ENCODE data around the gene SFMBT2.

The SFMBT2 gene

DNA sequence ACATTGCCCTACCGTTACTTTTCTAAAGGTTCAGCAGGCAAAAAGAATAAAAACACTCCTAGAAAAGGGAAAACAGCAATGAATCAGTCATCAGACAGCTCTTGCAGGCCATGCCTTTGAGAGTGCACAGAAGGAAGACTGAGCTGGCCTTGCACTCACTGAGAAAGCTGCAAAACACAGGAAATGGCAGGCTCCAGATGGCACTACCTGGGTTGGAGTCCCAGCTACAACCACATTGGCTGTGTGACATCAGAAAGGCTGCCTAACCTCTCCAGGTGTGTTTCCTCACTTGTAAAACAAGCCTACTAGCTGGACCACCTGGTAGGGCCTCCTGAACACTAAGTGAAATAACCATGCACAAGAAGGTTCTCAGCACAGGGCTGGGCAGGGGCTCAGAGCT lies 113.7 kb downstream of the SFMBT2 start:
- Histone ChIP-seq H3K27ac (ENCODE audit: low read depth, low read length) (no peak overlapping the region), H3K9me3 (ENCODE audit: control insufficient read depth in 5 of 5, low read length in 5 of 5) (no peaks in the 10 kb centered on the region), H3K4me3 (ENCODE audit: low read depth in 1 of 5, low read length in 5 of 5) (no peak overlapping the region), H3K36me3 (ENCODE audit: control insufficient read depth in 5 of 5, insufficient read depth in 5 of 5, low read length in 5 of 5) (no peaks in the 10 kb centered on the region), H3K27me3 (ENCODE audit: control insufficient read depth in 5 of 5, insufficient read depth in 4 of 5, low read length in 5 of 5) (no peaks in the 10 kb centered on the region), H3K4me1 (ENCODE audit: control insufficient read depth in 5 of 5, insufficient read depth in 5 of 5, low read length in 5 of 5) (peaks cover 0 to 9% (median 5%) of the 10 kb centered on the region in 5 donors), H3K9ac (ENCODE audit: low read length in 5 of 5) (no peak overlapping the region)

GRCh38 chr10:7296648-7297047 lies 114.2 kb downstream of the SFMBT2 start:
- Histone ChIP-seq H3K4me1 (ENCODE audit: control insufficient read depth in 5 of 5, insufficient read depth in 5 of 5, low read length in 5 of 5) (peaks cover 0 to 9% (median 5%) of the 10 kb centered on the region in 5 donors), H3K27ac (ENCODE audit: low read depth, low read length) (no peak overlapping the region), H3K9me3 (ENCODE audit: control insufficient read depth in 5 of 5, low read length in 5 of 5) (no peaks in the 10 kb centered on the region), H3K36me3 (ENCODE audit: control insufficient read depth in 5 of 5, insufficient read depth in 5 of 5, low read length in 5 of 5) (no peaks in the 10 kb centered on the region), H3K9ac (ENCODE audit: low read length in 5 of 5) (no peak overlapping the region), H3K27me3 (ENCODE audit: control insufficient read depth in 5 of 5, insufficient read depth in 4 of 5, low read length in 5 of 5) (no peaks in the 10 kb centered on the region), H3K4me3 (ENCODE audit: low read depth in 1 of 5, low read length in 5 of 5) (no peak overlapping the region)

GRCh38 chr10:7296076-7296475 lies 114.8 kb downstream of the SFMBT2 start:
- no peaks in the 10 kb centered on the region for H3K9me3 ChIP-seq (ENCODE audit: control insufficient read depth in 5 of 5, low read length in 5 of 5)
- H3K4me3 ChIP-seq (ENCODE audit: low read depth in 1 of 5, low read length in 5 of 5), result no peak overlapping the region
- peaks cover 0 to 8% (median 5%) of the 10 kb centered on the region in 5 donors for H3K4me1 ChIP-seq (ENCODE audit: control insufficient read depth in 5 of 5, insufficient read depth in 5 of 5, low read length in 5 of 5)
- H3K36me3 ChIP-seq (ENCODE audit: control insufficient read depth in 5 of 5, insufficient read depth in 5 of 5, low read length in 5 of 5), result no peaks in the 10 kb centered on the region
- no peak overlapping the region for H3K9ac ChIP-seq (ENCODE audit: low read length in 5 of 5)
- H3K27me3 ChIP-seq (ENCODE audit: control insufficient read depth in 5 of 5, insufficient read depth in 4 of 5, low read length in 5 of 5), result no peaks in the 10 kb centered on the region
- no peak overlapping the region for H3K27ac ChIP-seq (ENCODE audit: low read depth, low read length)

DNA sequence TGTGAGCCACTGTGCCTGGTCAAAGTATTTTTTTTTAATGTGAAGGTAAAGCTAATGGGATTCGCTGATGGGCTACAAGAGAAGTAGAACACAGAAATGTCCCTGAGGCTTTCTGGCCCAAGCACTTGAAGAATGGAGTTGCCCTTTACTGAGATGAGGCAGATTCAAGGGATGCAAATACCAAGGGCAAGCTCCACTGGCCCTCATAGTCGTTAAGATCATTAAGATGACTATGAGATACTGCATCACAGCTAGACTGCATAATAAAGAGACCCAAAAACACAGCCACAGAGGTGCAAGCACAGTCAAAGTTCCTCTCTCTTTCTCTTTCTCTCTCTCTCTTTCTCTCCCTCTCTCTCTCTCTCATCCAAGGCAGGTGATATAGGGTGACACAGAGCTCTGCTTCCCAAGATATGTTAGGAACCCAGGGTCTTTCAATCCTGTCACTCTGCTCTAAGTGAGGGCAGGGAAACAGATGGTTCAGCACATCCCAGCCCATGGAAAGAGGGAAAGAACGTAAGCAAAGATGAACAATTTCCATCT lies 117.4 kb downstream of the SFMBT2 start:
- no peaks in the 10 kb centered on the region for H3K4me1 ChIP-seq (ENCODE audit: control insufficient read depth in 5 of 5, insufficient read depth in 5 of 5, low read length in 5 of 5)
- no peak overlapping the region for H3K9ac ChIP-seq (ENCODE audit: low read length in 5 of 5)
- no peaks in the 10 kb centered on the region for H3K9me3 ChIP-seq (ENCODE audit: control insufficient read depth in 5 of 5, low read length in 5 of 5)
- no peaks in the 10 kb centered on the region for H3K27me3 ChIP-seq (ENCODE audit: control insufficient read depth in 5 of 5, insufficient read depth in 4 of 5, low read length in 5 of 5)
- H3K4me3 ChIP-seq (ENCODE audit: low read depth in 1 of 5, low read length in 5 of 5), result no peak overlapping the region
- no peaks in the 10 kb centered on the region for H3K36me3 ChIP-seq (ENCODE audit: control insufficient read depth in 5 of 5, insufficient read depth in 5 of 5, low read length in 5 of 5)
- no peak overlapping the region for H3K27ac ChIP-seq (ENCODE audit: low read depth, low read length)

GRCh38 chr10:7291487-7292270 lies 119.2 kb downstream of the SFMBT2 start:
- Histone ChIP-seq H3K27me3 (ENCODE audit: control insufficient read depth in 5 of 5, insufficient read depth in 4 of 5, low read length in 5 of 5) (no peaks in the 10 kb centered on the region), H3K9ac (ENCODE audit: low read length in 5 of 5) (no peak overlapping the region), H3K27ac (ENCODE audit: low read depth, low read length) (no peak overlapping the region), H3K9me3 (ENCODE audit: control insufficient read depth in 5 of 5, low read length in 5 of 5) (no peaks in the 10 kb centered on the region), H3K4me1 (ENCODE audit: control insufficient read depth in 5 of 5, insufficient read depth in 5 of 5, low read length in 5 of 5) (no peaks in the 10 kb centered on the region), H3K4me3 (ENCODE audit: low read depth in 1 of 5, low read length in 5 of 5) (no peak overlapping the region), H3K36me3 (ENCODE audit: control insufficient read depth in 5 of 5, insufficient read depth in 5 of 5, low read length in 5 of 5) (no peaks in the 10 kb centered on the region)

DNA sequence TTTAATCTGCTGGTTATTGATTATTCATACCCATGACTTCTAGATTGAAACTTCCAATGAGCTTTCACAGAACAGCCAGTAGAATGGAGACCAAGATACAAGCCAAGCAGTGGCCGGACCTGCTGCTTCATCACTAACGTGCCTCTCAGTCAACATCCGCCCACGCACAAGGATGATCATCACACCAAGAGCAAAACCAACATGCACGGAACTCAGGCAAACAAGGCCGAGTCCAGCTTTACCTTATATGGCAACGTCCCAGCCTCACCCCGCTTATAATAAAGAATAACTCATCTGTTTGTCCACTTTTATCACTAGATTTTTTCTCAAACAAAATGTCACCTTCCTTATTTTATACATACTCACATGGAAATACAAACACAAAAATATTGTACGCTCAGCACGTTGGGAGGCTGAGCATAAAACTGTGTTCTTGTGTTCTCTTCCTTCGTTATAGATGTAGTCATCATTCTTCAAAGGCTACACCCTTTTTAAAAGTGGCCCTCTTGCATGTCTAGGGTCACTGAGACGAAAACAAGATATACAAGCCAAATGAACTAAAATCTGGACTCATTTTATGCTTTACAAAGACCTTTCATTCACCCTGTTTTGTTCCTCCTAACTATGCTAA lies 122.7 kb downstream of the SFMBT2 start:
- no peak overlapping the region for H3K4me3 ChIP-seq (ENCODE audit: low read depth in 1 of 5, low read length in 5 of 5)
- H3K4me1 ChIP-seq (ENCODE audit: control insufficient read depth in 5 of 5, insufficient read depth in 5 of 5, low read length in 5 of 5), result no peaks in the 10 kb centered on the region
- H3K27ac ChIP-seq (ENCODE audit: low read depth, low read length), result no peak overlapping the region
- H3K36me3 ChIP-seq (ENCODE audit: control insufficient read depth in 5 of 5, insufficient read depth in 5 of 5, low read length in 5 of 5), result no peaks in the 10 kb centered on the region
- H3K27me3 ChIP-seq (ENCODE audit: control insufficient read depth in 5 of 5, insufficient read depth in 4 of 5, low read length in 5 of 5), result no peaks in the 10 kb centered on the region
- H3K9ac ChIP-seq (ENCODE audit: low read length in 5 of 5), result no peak overlapping the region
- no peaks in the 10 kb centered on the region for H3K9me3 ChIP-seq (ENCODE audit: control insufficient read depth in 5 of 5, low read length in 5 of 5)

- H3K27ac ChIP-seq (ENCODE audit: low read depth, low read length), result no peak overlapping the region
- no peaks in the 10 kb centered on the region for H3K27me3 ChIP-seq (ENCODE audit: control insufficient read depth in 5 of 5, insufficient read depth in 4 of 5, low read length in 5 of 5)
- H3K36me3 ChIP-seq (ENCODE audit: control insufficient read depth in 5 of 5, insufficient read depth in 5 of 5, low read length in 5 of 5), result no peaks in the 10 kb centered on the region
- no peaks in the 10 kb centered on the region for H3K9me3 ChIP-seq (ENCODE audit: control insufficient read depth in 5 of 5, low read length in 5 of 5)
- no peak overlapping the region for H3K9ac ChIP-seq (ENCODE audit: low read length in 5 of 5)
- H3K4me3 ChIP-seq (ENCODE audit: low read depth in 1 of 5, low read length in 5 of 5), result no peak overlapping the region
- H3K4me1 ChIP-seq (ENCODE audit: control insufficient read depth in 5 of 5, insufficient read depth in 5 of 5, low read length in 5 of 5), result no peaks in the 10 kb centered on the region
Observed at GRCh38 chr10:7287377-7287776, 123.5 kb downstream of the SFMBT2 start.

DNA sequence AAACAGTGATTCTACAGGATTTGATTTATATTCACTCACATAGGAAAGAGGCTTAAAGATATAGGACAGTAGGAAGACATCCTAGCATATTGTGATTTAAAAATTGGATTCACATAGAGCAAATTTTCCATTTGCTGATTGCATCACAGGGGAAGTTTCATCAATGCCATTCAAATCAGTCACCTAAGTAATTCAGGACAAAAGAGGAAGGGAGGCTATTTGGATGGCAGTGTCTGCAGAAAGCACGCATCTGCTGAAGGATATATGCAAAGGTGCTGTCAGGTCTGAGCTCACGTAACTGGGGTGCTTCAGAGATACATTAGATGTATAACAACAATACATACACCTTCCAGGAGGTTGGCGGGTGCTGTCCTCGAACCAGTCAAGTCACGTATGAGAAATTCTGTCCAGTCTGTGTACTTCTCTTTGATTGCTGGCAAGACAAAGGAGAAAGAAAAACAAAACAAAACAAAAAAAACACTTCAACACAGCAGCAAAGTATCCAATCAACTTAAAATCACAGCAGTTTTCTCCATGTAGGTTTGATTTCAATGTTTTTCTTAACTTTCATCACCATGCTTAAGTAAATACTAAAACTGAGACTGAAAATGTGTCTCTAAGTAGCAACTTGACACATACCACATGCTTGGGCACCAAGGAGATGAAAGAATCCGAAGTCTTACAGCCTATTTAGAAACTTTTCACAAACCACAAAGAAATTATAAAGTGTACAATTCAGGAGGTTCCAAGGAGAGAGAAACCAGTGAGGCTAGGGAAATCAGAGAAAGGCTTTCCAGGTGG lies 125.1 kb downstream of the SFMBT2 start:
- H3K9ac ChIP-seq (ENCODE audit: low read length in 5 of 5), result no peak overlapping the region
- no peak overlapping the region for H3K27ac ChIP-seq (ENCODE audit: low read depth, low read length)

DNA sequence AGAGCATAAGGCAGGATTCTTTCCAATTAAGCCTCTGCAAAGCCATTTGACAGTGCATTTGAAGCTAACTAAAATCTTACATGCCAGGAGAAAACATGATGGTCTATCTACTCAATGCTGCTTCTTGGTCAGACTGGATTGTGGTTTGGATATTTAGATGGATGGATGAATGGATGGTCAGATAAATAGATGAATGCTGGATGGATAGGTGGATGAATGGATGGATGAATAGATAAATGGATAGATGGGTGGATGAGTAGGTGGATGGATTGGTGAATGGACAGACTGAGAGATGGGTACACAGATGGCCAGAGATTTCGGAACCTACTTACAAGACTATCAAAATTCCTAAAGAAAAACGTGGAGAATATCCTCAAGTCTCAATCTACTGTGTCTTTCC lies 127.6 kb downstream of the SFMBT2 start:
- no peak overlapping the region for H3K27ac ChIP-seq (ENCODE audit: low read depth, low read length)
- H3K27me3 ChIP-seq (ENCODE audit: control insufficient read depth in 5 of 5, insufficient read depth in 4 of 5, low read length in 5 of 5), result no peaks in the 10 kb centered on the region
- H3K4me1 ChIP-seq (ENCODE audit: control insufficient read depth in 5 of 5, insufficient read depth in 5 of 5, low read length in 5 of 5), result no peaks in the 10 kb centered on the region
- no peaks in the 10 kb centered on the region for H3K36me3 ChIP-seq (ENCODE audit: control insufficient read depth in 5 of 5, insufficient read depth in 5 of 5, low read length in 5 of 5)
- no peaks in the 10 kb centered on the region for H3K9me3 ChIP-seq (ENCODE audit: control insufficient read depth in 5 of 5, low read length in 5 of 5)
- no peak overlapping the region for H3K4me3 ChIP-seq (ENCODE audit: low read depth in 1 of 5, low read length in 5 of 5)
- H3K9ac ChIP-seq (ENCODE audit: low read length in 5 of 5), result no peak overlapping the region

More for the DNA sequence above, 125.1 kb downstream of the SFMBT2 start:
- Histone ChIP-seq H3K4me3 (ENCODE audit: low read depth in 1 of 5, low read length in 5 of 5) (no peak overlapping the region), H3K4me1 (ENCODE audit: control insufficient read depth in 5 of 5, insufficient read depth in 5 of 5, low read length in 5 of 5) (no peaks in the 10 kb centered on the region), H3K9me3 (ENCODE audit: control insufficient read depth in 5 of 5, low read length in 5 of 5) (no peaks in the 10 kb centered on the region), H3K36me3 (ENCODE audit: control insufficient read depth in 5 of 5, insufficient read depth in 5 of 5, low read length in 5 of 5) (no peaks in the 10 kb centered on the region), H3K27me3 (ENCODE audit: control insufficient read depth in 5 of 5, insufficient read depth in 4 of 5, low read length in 5 of 5) (no peaks in the 10 kb centered on the region)

DNA sequence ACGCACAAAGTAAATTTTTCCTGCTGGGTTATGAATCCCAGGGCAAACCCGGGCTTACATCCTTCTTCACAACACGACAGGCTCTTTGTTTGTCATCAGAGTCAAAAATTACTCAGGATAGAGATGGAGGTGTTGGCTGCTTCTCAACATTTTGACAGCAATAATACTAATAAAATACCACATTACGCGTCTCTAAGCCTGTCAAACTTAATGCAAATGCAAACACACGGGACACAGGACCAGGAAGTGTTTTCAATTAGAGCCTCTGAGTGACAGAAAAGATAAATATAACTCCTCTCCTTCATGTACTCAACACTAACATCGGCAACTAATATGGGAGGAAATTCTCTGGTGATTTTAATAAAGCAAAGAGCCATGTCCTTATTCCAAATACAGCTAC lies 128.4 kb downstream of the SFMBT2 start:
- Histone ChIP-seq H3K27ac (ENCODE audit: low read depth, low read length) (no peak overlapping the region), H3K36me3 (ENCODE audit: control insufficient read depth in 5 of 5, insufficient read depth in 5 of 5, low read length in 5 of 5) (peaks cover 0 to 2% (median 0%) of the 10 kb centered on the region in 5 donors), H3K27me3 (ENCODE audit: control insufficient read depth in 5 of 5, insufficient read depth in 4 of 5, low read length in 5 of 5) (no peaks in the 10 kb centered on the region), H3K9me3 (ENCODE audit: control insufficient read depth in 5 of 5, low read length in 5 of 5) (no peaks in the 10 kb centered on the region), H3K9ac (ENCODE audit: low read length in 5 of 5) (no peak overlapping the region), H3K4me1 (ENCODE audit: control insufficient read depth in 5 of 5, insufficient read depth in 5 of 5, low read length in 5 of 5) (peaks cover 0 to 3% (median 0%) of the 10 kb centered on the region in 5 donors), H3K4me3 (ENCODE audit: low read depth in 1 of 5, low read length in 5 of 5) (no peak overlapping the region)
